Measurements from ENCODE around the gene RHOC. TPM values are rescaled to one million over a fixed set of nuclear protein-coding genes. Genes with fewer than 3 reads are reported as not detected.

RHOC gene
- total RNA-seq, 6 experiments from 2014 or later: 579 to 610 (median 596) TPM

GRCh38 chr1:112665857-112666256 is 41.1 kb downstream of the RHOC start:
- H3K36me3 Mint-ChIP-seq (ENCODE audit: low read depth): peaks cover 54% of the 10 kb centered on the region
- DNase-seq: no peak
- TF ChIP-seq CTCF (IDR thresholded peaks at IDR 0.05): no peak
- no peaks in the 10 kb centered on the region for H3K9me3 Mint-ChIP-seq
- H3K27me3 Mint-ChIP-seq (ENCODE audit: insufficient read depth): no peaks in the 10 kb centered on the region; the same call in 1 of the 2 replicates
- no peaks in the 10 kb centered on the region for H3K4me1 Mint-ChIP-seq (ENCODE audit: low read depth)
- H3K27ac Mint-ChIP-seq: no peak overlapping the region
- no peak overlapping the region for H3K4me3 Mint-ChIP-seq

GRCh38 chr1:112651205-112651604 is 55.7 kb downstream of the RHOC start:
- Mint-ChIP-seq H3K9me3 (no peaks in the 10 kb centered on the region), H3K27ac (peak overlapping the region; percentile 20; the same call in 1 of the 2 replicates), H3K4me1 (ENCODE audit: low read depth) (peaks cover 25% of the 10 kb centered on the region), H3K36me3 (ENCODE audit: low read depth) (peaks cover 42% of the 10 kb centered on the region), H3K27me3 (ENCODE audit: insufficient read depth) (no peaks in the 10 kb centered on the region; the same call in 1 of the 2 replicates), H3K4me3 (no peak overlapping the region; the same call in 1 of the 2 replicates)
- TF ChIP-seq CTCF (IDR thresholded peaks at IDR 0.05): no peak
- DNase-seq: no peak

Other genes starting within 250 kb of the RHOC start
- 1 to 10 TPM; 1.9 to 3.8 (median 3.5) TPM for gene WNT2B, start 198.2 kb downstream of the RHOC start, total RNA-seq (2021; fragmentation: NEBNext Ultra II Directional; extraction: Animal tissue kit (Norgen Biotek cat#: 25700))
- 10 to 100 TPM; 20.2 to 24.5 (median 23.7) TPM for gene ST7L, start 88.0 kb downstream of the RHOC start, total RNA-seq (2021; fragmentation: NEBNext Ultra II Directional; extraction: Animal tissue kit (Norgen Biotek cat#: 25700))
- 100 to 1,000 TPM; 230 to 293 (median 265) TPM for gene CAPZA1, start 87.3 kb downstream of the RHOC start, total RNA-seq (2021; fragmentation: NEBNext Ultra II Directional; extraction: Animal tissue kit (Norgen Biotek cat#: 25700))
- 10 to 100 TPM; 61.6 to 86.0 (median 83.5) TPM for gene MOV10, start 32.5 kb downstream of the RHOC start, total RNA-seq (2021; fragmentation: NEBNext Ultra II Directional; extraction: Animal tissue kit (Norgen Biotek cat#: 25700))
- 1 to 10 TPM; 1.1 to 1.7 (median 1.4) TPM for gene PPM1J, start 8.2 kb upstream of the RHOC start, total RNA-seq (2021; fragmentation: NEBNext Ultra II Directional; extraction: Animal tissue kit (Norgen Biotek cat#: 25700))
- gene SLC16A1, start 249.1 kb upstream of the RHOC start, total RNA-seq (2021; fragmentation: NEBNext Ultra II Directional; extraction: Animal tissue kit (Norgen Biotek cat#: 25700)): 10 to 100 TPM; 61.0 to 95.0 (median 69.4) TPM